Measurements from ENCODE around the gene CFAP251.

Gene CFAP251

GRCh38 chr12:121947981-121948380, 29.6 kb downstream of the CFAP251 start:
- DNase-seq, result no peak

GRCh38 chr12:121949648-121950397, 31.4 kb downstream of the CFAP251 start:
- DNase-seq, result no peak

- DNase-seq, result no peak
Measured at GRCh38 chr12:121953117-121953692, 34.8 kb downstream of the CFAP251 start.

- no peak for DNase-seq
Measured at GRCh38 chr12:121953695-121954094, 35.3 kb downstream of the CFAP251 start.

- no peak for DNase-seq
Measured at GRCh38 chr12:121955258-121956237, 37.2 kb downstream of the CFAP251 start.

- no peak for DNase-seq
Measured at GRCh38 chr12:121957861-121958515, 39.6 kb downstream of the CFAP251 start.

- DNase-seq, result no peak
Measured at GRCh38 chr12:121958541-121959240, 40.3 kb downstream of the CFAP251 start.

- no peak for DNase-seq
Measured at GRCh38 chr12:121960541-121960940, 42.1 kb downstream of the CFAP251 start.

GRCh38 chr12:121961195-121961879, 42.9 kb downstream of the CFAP251 start:
- no peak for DNase-seq

GRCh38 chr12:121963341-121964018, 45.1 kb downstream of the CFAP251 start:
- DNase-seq, result no peak

- DNase-seq, result no peak
Measured at GRCh38 chr12:121964813-121965643, 46.6 kb downstream of the CFAP251 start.

GRCh38 chr12:121966959-121967358, 48.6 kb downstream of the CFAP251 start:
- DNase-seq, result no peak

GRCh38 chr12:121968876-121969275, 50.5 kb downstream of the CFAP251 start:
- no peak for DNase-seq

GRCh38 chr12:121969726-121970125, 51.3 kb downstream of the CFAP251 start:
- DNase-seq, result no peak

GRCh38 chr12:121970581-121971300, 52.3 kb downstream of the CFAP251 start:
- no peak for DNase-seq

- DNase-seq, result no peak
Measured at GRCh38 chr12:121974026-121974985, 55.9 kb downstream of the CFAP251 start.

- no peak for DNase-seq
Measured at GRCh38 chr12:121975021-121975420, 56.6 kb downstream of the CFAP251 start.

GRCh38 chr12:121976950-121977349, 58.6 kb downstream of the CFAP251 start:
- no peak for DNase-seq

All from stimulated activated CD4-positive, alpha-beta T cell treated with anti-CD3 and anti-CD28 coated beads, Interleukin-1b, Interleukin-23, amount 100 ng/mL, for 48 hours (primary cell).